HEK293 (cell line): Measurements from ENCODE around the gene NOX3.

Experiments
- HOXD13 ChIP-seq: sonication (generic); formaldehyde crosslinking; IDR thresholded peaks from 2 replicates; pipeline ENCODE4 v1.8.0; 2022; ENCODE audit warnings: missing genetic modification reagents, borderline replicate concordance
- KLF1 ChIP-seq: fragments of 450-650 bp; formaldehyde crosslinking; IDR thresholded peaks from 2 replicates; pipeline ENCODE4 v1.5.1; 2016; ENCODE audit warnings: missing biosample characterization, missing genetic modification characterization
- KLF7 ChIP-seq: fragments of 450-650 bp; formaldehyde crosslinking; IDR thresholded peaks from 2 replicates; pipeline ENCODE4 v1.5.1; 2016; ENCODE audit warnings: missing biosample characterization, missing genetic modification characterization, borderline replicate concordance
- MEIS1 ChIP-seq: sonication (generic); formaldehyde crosslinking; IDR thresholded peaks from 2 replicates; pipeline ENCODE4 v1.8.1; 2022; ENCODE audit warnings: missing genetic modification reagents, mild to moderate bottlenecking, borderline replicate concordance
- TRIM28 ChIP-seq: IDR thresholded peaks from 2 replicates; pipeline ENCODE4 v1.6.1; 2011; ENCODE audit warnings: low read length, control low read depth, borderline replicate concordance
- ZBTB11 ChIP-seq: fragments of 450-650 bp; formaldehyde crosslinking; conservative IDR thresholded peaks from 2 replicates; pipeline ENCODE4 v1.5.1; 2016; ENCODE audit warnings: low read depth, missing biosample characterization, missing genetic modification characterization
- ZNF148 ChIP-seq: fragments of 450-650 bp; formaldehyde crosslinking; IDR thresholded peaks from 2 replicates; pipeline ENCODE4 v1.5.0; 2017; ENCODE audit warnings: missing biosample characterization, missing genetic modification characterization, borderline replicate concordance
- ZNF280C ChIP-seq: fragments of 450-650 bp; formaldehyde crosslinking; IDR thresholded peaks from 2 replicates; pipeline ENCODE4 v1.5.1; 2016; ENCODE audit warnings: missing biosample characterization, missing genetic modification characterization
- ZNF335 ChIP-seq: fragments of 450-650 bp; formaldehyde crosslinking; conservative IDR thresholded peaks from 2 replicates; pipeline ENCODE4 v1.5.1; 2016; ENCODE audit warnings: missing biosample characterization, missing genetic modification characterization
- ZNF37A ChIP-seq: fragments of 450-650 bp; IDR thresholded peaks from 2 replicates; pipeline ENCODE4 v1.5.1; 2018; ENCODE audit warnings: missing biosample characterization, missing genetic modification characterization
- ZNF433 ChIP-seq: fragments of 450-650 bp; formaldehyde crosslinking; IDR thresholded peaks from 2 replicates; pipeline ENCODE4 v1.5.1; 2016; ENCODE audit warnings: missing biosample characterization, missing genetic modification characterization, low read depth
- ZNF449 ChIP-seq: fragments of 450-650 bp; formaldehyde crosslinking; IDR thresholded peaks from 2 replicates; pipeline ENCODE4 v1.5.1; 2017; ENCODE audit warnings: missing biosample characterization, mild to moderate bottlenecking, missing genetic modification characterization, moderate library complexity
- ZNF488 ChIP-seq: fragments of 450-650 bp; formaldehyde crosslinking; IDR thresholded peaks from 2 replicates; pipeline ENCODE4 v1.5.1; 2016; ENCODE audit warnings: missing biosample characterization, missing genetic modification characterization
- ZNF513 ChIP-seq: fragments of 450-650 bp; IDR thresholded peaks from 2 replicates; pipeline ENCODE4 v1.5.1; 2018; ENCODE audit warnings: missing biosample characterization, missing genetic modification characterization
- ZNF600 ChIP-seq: fragments of 450-650 bp; formaldehyde crosslinking; IDR thresholded peaks from 2 replicates; pipeline ENCODE4 v1.5.1; 2016; ENCODE audit warnings: missing biosample characterization, missing genetic modification characterization
- ZNF654 ChIP-seq: fragments of 450-650 bp; formaldehyde crosslinking; IDR thresholded peaks from 2 replicates; pipeline ENCODE4 v1.5.1; 2016; ENCODE audit warnings: low read depth, missing biosample characterization, missing genetic modification characterization
- ZNF747 ChIP-seq: fragments of 450-650 bp; formaldehyde crosslinking; IDR thresholded peaks from 2 replicates; pipeline ENCODE4 v1.5.1; 2016; ENCODE audit warnings: missing biosample characterization, missing genetic modification characterization

Gene NOX3

GRCh38 chr6:155429321-155429893 is 26.2 kb downstream of the NOX3 start (continued):
- no peak for TF ChIP-seq ZNF148
- TF ChIP-seq ZNF488 (tag by site-specific recombination), result no peak
- TF ChIP-seq ZNF600 (tag by site-specific recombination), result no peak
- no peak for TF ChIP-seq HOXD13
- no peak for TF ChIP-seq ZNF433 (tag by site-specific recombination)
- TF ChIP-seq TRIM28, result peak; percentile 89; the same call in 1 of the 2 replicates
- no peak for TF ChIP-seq KLF1
- no peak for TF ChIP-seq ZNF335 (tag by site-specific recombination)
- TF ChIP-seq ZNF280C (tag by site-specific recombination), result no peak
- TF ChIP-seq ZNF513, result no peak
- no peak for TF ChIP-seq ZBTB11 (tag by site-specific recombination)
- TF ChIP-seq MEIS1 (CRISPR knock-in tag), result no peak
- no peak for TF ChIP-seq ZNF747 (tag by site-specific recombination)
- TF ChIP-seq ZNF654 (tag by site-specific recombination), result no peak
- TF ChIP-seq ZNF37A (tag by site-specific recombination), result no peak
- no peak for TF ChIP-seq KLF7 (tag by site-specific recombination)
- no peak for TF ChIP-seq ZNF449 (tag by site-specific recombination)
